Effector memory CD8-positive, alpha-beta T cell (primary cell): ENCODE data around the gene SKP2.

Experiments
- ATAC-seq: fragments of 150-1000 bp; cut with Tn5 transposase; replicated peaks from 2 replicates; pipeline ENCODE4 v1.10.0; 2021; ENCODE audit warnings: mild to moderate bottlenecking, moderate library complexity
- DNase-seq, 3 experiments: peaks; one replicate each; pipeline ENCODE4 v3.0.0; 2021
- H3K27ac Mint-ChIP-seq, 2 donors: one replicate each; pipeline ENCODE4 v1.8.0; 2022; ENCODE audit warnings: mild to moderate bottlenecking in 2 of 2, mixed read lengths in 2 of 2, moderate library complexity in 2 of 2
- H3K27me3 Mint-ChIP-seq, 2 donors: one replicate each; pipeline ENCODE4 v1.8.0; 2022; ENCODE audit warnings: mixed read lengths in 2 of 2
- H3K36me3 Mint-ChIP-seq: one replicate; pipeline ENCODE4 v1.8.0; 2022; ENCODE audit warnings: mild to moderate bottlenecking, moderate library complexity, mixed read lengths; ENCODE audit not compliant: insufficient read depth
- H3K4me1 Mint-ChIP-seq, 2 donors: one replicate each; pipeline ENCODE4 v1.8.0; 2022; ENCODE audit warnings: low read depth in 2 of 2, mixed read lengths in 2 of 2
- H3K4me3 Mint-ChIP-seq, 2 donors: one replicate each; pipeline ENCODE4 v1.8.0; 2022; ENCODE audit warnings: mild to moderate bottlenecking in 2 of 2, mixed read lengths in 2 of 2, moderate library complexity in 2 of 2
- H3K9me3 Mint-ChIP-seq, 2 donors: one replicate each; pipeline ENCODE4 v1.8.0; 2022; ENCODE audit warnings: mixed read lengths in 2 of 2

SKP2 gene

GRCh38 chr5:36227046-36227445 lies 75.1 kb downstream of the SKP2 start:
- H3K4me1 Mint-ChIP-seq, result peaks cover 2 to 10% of the 10 kb centered on the region in 2 donors
- ATAC-seq (no peak), DNase-seq (no peak)
- no peak overlapping the region for H3K4me3 Mint-ChIP-seq
- H3K27me3 Mint-ChIP-seq, result no peaks in the 10 kb centered on the region
- no peaks in the 10 kb centered on the region for H3K9me3 Mint-ChIP-seq
- H3K36me3 Mint-ChIP-seq, result no peaks in the 10 kb centered on the region
- no peak overlapping the region for H3K27ac Mint-ChIP-seq

- H3K4me1 Mint-ChIP-seq, result peaks cover 3 to 10% of the 10 kb centered on the region in 2 donors
- DNase-seq (no peak), ATAC-seq (no peak)
- H3K27me3 Mint-ChIP-seq, result no peaks in the 10 kb centered on the region
- no peaks in the 10 kb centered on the region for H3K36me3 Mint-ChIP-seq
- no peaks in the 10 kb centered on the region for H3K9me3 Mint-ChIP-seq
- no peak overlapping the region for H3K27ac Mint-ChIP-seq
- no peak overlapping the region for H3K4me3 Mint-ChIP-seq
Observed at GRCh38 chr5:36228505-36228904, 76.6 kb downstream of the SKP2 start.

GRCh38 chr5:36230151-36230790 lies 78.4 kb downstream of the SKP2 start:
- no peak overlapping the region for H3K27ac Mint-ChIP-seq

GRCh38 chr5:36232533-36232932 lies 80.6 kb downstream of the SKP2 start:
- Mint-ChIP-seq H3K4me1 (peaks cover 5 to 10% of the 10 kb centered on the region in 2 donors), H3K27ac (no peak overlapping the region), H3K36me3 (no peaks in the 10 kb centered on the region), H3K27me3 (no peaks in the 10 kb centered on the region), H3K4me3 (no peak overlapping the region), H3K9me3 (no peaks in the 10 kb centered on the region)
- DNase-seq (no peak), ATAC-seq (no peak)

More at GRCh38 chr5:36230151-36230790, 78.4 kb downstream of the SKP2 start:
- H3K4me3 Mint-ChIP-seq, result no peak overlapping the region
- H3K4me1 Mint-ChIP-seq, result peaks cover 3 to 10% of the 10 kb centered on the region in 2 donors
- no peak for ATAC-seq
- no peaks in the 10 kb centered on the region for H3K36me3 Mint-ChIP-seq
- H3K27me3 Mint-ChIP-seq, result no peaks in the 10 kb centered on the region
- no peaks in the 10 kb centered on the region for H3K9me3 Mint-ChIP-seq
- DNase-seq, result no peak
